T-helper 1 cell treated with Interleukin-12 subunit alpha and Interleukin-12 subunit beta and Interleukin-4 antibody, amounts not matched to agents 30 μg/mL and 1 μg/mL, for 36 hours (primary cell): ENCODE measurements around the gene SELENOW.
"Not testable (repeated sequence)": the region's sequence is repeated elsewhere in the genome, so short reads cannot be mapped to it uniquely, and the experiment has no call there.

Experiments used
- H3K27ac Mint-ChIP-seq: one replicate; pipeline ENCODE4 v1.8.0; 2021; ENCODE audit warnings: mild to moderate bottlenecking, mixed read lengths
- H3K27me3 Mint-ChIP-seq: one replicate; pipeline ENCODE4 v1.8.0; 2021; ENCODE audit warnings: low read depth, mixed read lengths
- H3K36me3 Mint-ChIP-seq: one replicate; pipeline ENCODE4 v1.8.0; 2021; ENCODE audit warnings: low read depth, mixed read lengths
- H3K4me1 Mint-ChIP-seq: one replicate; pipeline ENCODE4 v1.8.0; 2021; ENCODE audit warnings: low read depth, mixed read lengths
- H3K4me3 Mint-ChIP-seq: one replicate; pipeline ENCODE4 v1.8.0; 2021; ENCODE audit warnings: mild to moderate bottlenecking, moderate library complexity, mixed read lengths
- H3K9me3 Mint-ChIP-seq: one replicate; pipeline ENCODE4 v1.8.0; 2021; ENCODE audit warnings: mixed read lengths

SELENOW gene

DNA sequence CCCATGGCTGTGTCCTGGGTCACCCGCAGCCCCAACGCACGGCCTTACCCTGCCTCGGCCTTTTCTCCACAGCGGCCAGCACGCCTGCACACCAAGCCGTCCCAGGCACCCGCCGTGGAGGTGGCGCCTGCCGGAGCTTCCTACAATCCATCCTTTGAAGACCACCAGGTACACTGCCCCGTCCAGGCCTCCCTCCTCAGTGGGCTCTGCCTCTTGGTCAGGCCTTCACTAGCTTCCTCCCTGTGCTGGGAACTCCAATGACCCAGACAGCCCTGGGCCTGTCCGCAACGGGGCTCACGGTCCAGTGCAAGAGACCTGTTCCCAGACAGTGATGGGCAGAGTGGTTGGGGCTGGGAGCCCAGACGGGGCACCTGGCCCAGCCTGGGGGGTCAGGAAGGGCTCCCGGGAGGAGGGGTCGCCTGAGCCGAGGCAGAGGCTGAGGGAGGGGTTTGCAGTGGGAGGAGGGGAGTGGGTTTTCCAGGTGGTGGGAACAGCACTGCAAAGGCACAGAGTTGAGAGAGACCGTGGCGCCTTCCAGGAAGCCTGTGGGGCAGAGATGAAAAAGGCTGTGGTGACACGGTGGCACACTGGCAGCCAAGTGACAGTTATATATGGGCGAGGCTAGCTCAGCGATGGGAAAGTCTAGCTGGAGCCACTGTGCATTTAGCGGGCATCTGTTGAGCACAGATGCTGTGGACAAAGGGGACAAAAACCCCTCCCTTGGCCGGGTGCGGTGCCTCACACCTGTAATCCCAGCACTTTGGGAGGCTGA lies 25.9 kb upstream of the SELENOW start:
- Mint-ChIP-seq H3K36me3 (peaks cover 31% of the 10 kb centered on the region), H3K27ac (no peak overlapping the region), H3K27me3 (no peaks in the 10 kb centered on the region), H3K9me3 (no peaks in the 10 kb centered on the region), H3K4me3 (no peak overlapping the region), H3K4me1 (peaks cover 17% of the 10 kb centered on the region)

- no peak overlapping the region for H3K4me3 Mint-ChIP-seq
- peaks cover 24% of the 10 kb centered on the region for H3K36me3 Mint-ChIP-seq
- no peaks in the 10 kb centered on the region for H3K27me3 Mint-ChIP-seq
- peaks cover 5% of the 10 kb centered on the region for H3K4me1 Mint-ChIP-seq
- H3K27ac Mint-ChIP-seq = no peak overlapping the region
- H3K9me3 Mint-ChIP-seq = no peaks in the 10 kb centered on the region
These were observed 24.1 kb upstream of the SELENOW start for GRCh38 chr19:47754206-47755064.

DNA sequence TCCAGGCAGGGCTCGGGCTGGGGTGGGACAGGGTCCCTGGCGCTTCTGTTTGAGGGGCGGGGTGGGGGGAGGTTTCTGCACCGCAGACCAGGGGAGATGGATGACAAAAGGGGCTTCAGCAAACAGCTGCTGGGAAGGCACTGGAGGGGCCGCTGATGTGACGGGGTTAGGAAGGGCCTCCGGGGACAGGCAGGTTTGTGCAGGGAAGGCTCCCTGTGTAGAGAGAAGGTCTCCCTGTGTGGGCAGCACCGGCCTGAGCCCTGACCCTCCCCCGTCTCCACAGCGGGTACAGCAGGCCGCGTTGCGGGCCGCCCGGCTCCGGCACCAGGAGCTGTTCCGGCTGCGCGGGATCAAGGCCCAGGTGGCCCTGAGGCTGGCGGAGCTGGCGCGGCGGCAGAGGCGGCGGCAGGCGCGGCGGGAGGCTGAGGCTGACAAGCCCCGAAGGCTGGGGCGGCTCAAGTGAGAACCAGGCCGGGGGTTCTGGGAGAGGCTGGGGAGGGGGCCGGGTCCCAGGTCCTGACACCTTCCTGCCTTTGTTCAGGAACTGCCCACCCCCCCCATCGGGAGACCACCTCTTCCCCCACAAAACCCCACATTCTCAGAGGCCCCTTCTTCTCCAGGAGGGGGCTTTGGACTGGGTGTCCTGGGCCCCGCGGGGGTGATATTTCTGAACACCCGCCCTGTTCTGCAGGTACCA lies 23.3 kb upstream of the SELENOW start:
- H3K36me3 Mint-ChIP-seq = peaks cover 26% of the 10 kb centered on the region

DNA sequence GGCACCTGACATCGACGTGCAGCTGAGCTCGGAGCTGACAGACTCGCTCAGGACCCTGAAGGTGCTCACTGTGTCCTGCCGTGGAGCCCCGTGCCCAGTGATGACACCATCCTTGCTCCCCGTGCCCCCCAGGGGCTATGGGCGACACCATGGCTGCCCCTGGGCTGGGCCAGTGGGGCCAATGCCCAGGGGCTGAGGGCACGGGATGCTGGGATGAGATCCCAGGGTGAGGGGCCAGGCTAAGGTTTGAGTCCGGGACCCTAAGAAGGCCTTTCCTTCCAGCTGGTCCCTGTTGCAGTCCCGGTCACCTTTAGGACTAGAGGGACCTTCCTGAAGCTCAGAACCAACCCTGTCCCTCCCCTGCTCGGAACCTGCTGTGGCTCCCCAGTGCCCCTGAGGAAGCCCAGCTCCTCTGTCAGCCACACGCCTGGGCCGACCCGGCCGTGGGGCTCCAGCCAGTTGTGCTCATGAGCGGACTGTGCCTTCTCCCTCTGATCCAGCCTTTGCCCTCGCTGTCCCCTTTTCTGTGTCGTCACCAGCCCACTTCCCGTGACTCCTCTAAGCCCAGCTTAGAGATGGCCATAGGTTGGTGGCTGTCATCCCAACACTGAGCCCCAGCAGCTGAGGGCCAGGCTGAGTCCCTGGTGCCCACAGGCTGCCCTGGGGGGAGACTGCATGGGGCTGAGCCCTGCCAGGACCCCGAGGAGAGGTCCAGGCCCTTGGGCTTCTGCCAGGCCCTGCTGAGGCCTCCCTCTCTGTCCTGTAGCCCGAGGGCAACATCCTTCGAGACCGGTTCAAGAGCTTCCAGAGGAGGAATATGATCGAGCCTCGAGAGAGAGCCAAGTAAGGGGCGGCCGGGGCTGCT lies 22.5 kb upstream of the SELENOW start:
- no peak overlapping the region for H3K27ac Mint-ChIP-seq
- H3K36me3 Mint-ChIP-seq = peaks cover 26% of the 10 kb centered on the region

More for the DNA sequence above, 23.3 kb upstream of the SELENOW start:
- Mint-ChIP-seq H3K4me1 (peaks cover 4% of the 10 kb centered on the region), H3K4me3 (no peak overlapping the region), H3K27me3 (no peaks in the 10 kb centered on the region), H3K9me3 (no peaks in the 10 kb centered on the region), H3K27ac (no peak overlapping the region)

GRCh38 chr19:47756627-47756929 lies 21.9 kb upstream of the SELENOW start:
- H3K36me3 Mint-ChIP-seq = peaks cover 26% of the 10 kb centered on the region
- no peaks in the 10 kb centered on the region for H3K27me3 Mint-ChIP-seq
- no peaks in the 10 kb centered on the region for H3K9me3 Mint-ChIP-seq
- no peak overlapping the region for H3K4me3 Mint-ChIP-seq
- peaks cover 2% of the 10 kb centered on the region for H3K4me1 Mint-ChIP-seq
- no peak overlapping the region for H3K27ac Mint-ChIP-seq

More for the DNA sequence above, 22.5 kb upstream of the SELENOW start:
- no peaks in the 10 kb centered on the region for H3K27me3 Mint-ChIP-seq
- H3K9me3 Mint-ChIP-seq = no peaks in the 10 kb centered on the region
- H3K4me1 Mint-ChIP-seq = peaks cover 2% of the 10 kb centered on the region
- no peak overlapping the region for H3K4me3 Mint-ChIP-seq

DNA sequence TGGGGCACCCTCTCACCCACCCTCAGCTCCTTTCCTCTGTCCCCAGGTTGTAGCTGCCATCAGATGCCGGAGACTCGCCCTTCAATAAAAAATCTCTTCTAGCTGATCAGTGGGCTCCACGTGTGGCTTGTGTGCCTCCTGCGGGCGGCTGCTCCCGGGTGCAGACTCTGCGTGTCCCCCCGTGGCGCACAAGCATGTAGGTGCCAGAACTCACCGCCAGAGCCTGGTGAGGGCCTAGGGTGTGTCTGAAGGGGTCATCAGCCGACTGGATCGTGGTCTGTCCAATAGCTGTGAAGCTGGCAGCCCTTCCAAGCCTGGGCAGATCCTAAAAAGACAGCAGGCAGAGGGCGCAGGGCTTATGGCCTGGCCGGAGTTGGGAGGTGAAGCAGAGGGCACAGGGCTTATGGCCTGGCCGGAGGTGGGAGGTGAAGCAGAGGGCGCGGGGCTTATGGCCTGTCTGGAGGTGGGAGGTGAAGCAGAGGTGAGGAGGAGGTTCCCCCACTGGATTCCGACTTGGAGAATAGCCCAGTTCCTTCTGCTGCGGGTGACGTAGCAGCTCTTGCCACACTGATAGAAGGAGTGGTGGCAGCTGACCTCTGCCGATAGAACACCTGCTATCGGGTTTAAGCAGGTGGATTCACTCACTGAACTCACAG lies 21.4 kb upstream of the SELENOW start:
- Mint-ChIP-seq H3K4me1 (peaks cover 2% of the 10 kb centered on the region), H3K36me3 (peaks cover 26% of the 10 kb centered on the region), H3K27me3 (no peaks in the 10 kb centered on the region), H3K9me3 (no peaks in the 10 kb centered on the region), H3K4me3 (no peak overlapping the region), H3K27ac (no peak overlapping the region)

DNA sequence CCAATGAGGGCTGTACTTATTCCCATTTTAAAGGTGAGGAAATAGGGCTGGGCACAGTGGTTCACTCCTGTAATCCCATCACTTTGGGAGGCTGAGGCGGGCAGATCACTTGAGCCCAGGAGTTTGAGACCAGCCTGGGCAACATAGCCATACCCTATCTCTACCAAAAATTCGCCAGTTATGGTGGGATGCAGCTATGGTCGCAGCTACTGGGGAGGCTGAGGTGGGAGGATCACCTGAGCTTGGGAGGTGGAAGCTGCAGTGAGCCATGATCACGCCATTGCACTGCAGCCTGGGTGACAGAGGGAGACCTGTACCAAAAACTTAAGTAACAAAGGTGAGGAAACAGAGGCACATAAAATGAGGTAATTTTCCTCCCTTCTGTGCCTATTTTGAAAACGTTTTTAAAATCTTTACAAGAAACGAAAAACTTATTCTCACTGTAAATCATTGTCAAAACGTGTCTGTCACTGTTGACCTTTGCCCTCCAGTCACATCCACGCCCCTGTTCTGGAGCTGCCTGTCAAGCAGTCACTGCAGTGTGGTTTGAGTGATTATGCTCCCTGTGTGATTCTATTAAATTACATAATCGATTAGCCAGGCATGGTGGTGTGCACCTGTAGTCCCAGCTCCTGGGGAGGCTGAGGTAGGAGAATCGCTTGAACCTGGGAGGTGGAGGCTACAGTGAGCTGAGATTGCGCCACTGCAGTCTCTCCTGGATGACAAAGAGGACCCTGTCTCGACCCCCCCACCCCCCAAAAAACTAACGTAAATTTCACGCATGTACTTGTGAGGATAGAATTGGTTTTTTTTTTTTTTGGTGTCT lies 20.7 kb upstream of the SELENOW start:
- Mint-ChIP-seq H3K27ac (no peak overlapping the region), H3K36me3 (peaks cover 26% of the 10 kb centered on the region), H3K27me3 (no peaks in the 10 kb centered on the region), H3K9me3 (no peaks in the 10 kb centered on the region), H3K4me3 (no peak overlapping the region), H3K4me1 (no peaks in the 10 kb centered on the region)

GRCh38 chr19:47758443-47758804 lies 20.1 kb upstream of the SELENOW start:
- no peaks in the 10 kb centered on the region for H3K9me3 Mint-ChIP-seq
- H3K4me1 Mint-ChIP-seq = no peaks in the 10 kb centered on the region
- H3K27me3 Mint-ChIP-seq = no peaks in the 10 kb centered on the region
- no peak overlapping the region for H3K4me3 Mint-ChIP-seq
- no peak overlapping the region for H3K27ac Mint-ChIP-seq
- H3K36me3 Mint-ChIP-seq = peaks cover 21% of the 10 kb centered on the region

DNA sequence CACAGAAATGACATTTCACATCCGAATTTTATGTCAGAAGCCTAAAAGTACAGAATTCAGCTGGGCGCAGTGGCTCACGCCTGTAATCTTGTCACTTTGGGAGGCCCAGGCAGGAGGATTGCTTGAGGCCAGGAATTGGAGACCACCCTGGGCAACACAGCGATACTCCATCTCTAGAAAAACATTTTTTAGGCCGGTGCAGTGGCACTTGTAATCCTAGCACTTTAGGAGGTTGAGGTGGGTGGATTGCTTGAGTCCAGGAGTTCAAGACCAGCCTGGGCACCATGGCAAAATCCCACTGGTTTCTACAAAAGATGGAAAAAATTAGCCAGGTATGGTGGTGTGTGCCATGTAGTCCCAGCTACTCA lies 17.9 kb upstream of the SELENOW start:
- H3K4me3 Mint-ChIP-seq = no peak overlapping the region
- H3K36me3 Mint-ChIP-seq = peaks cover 15% of the 10 kb centered on the region
- no peaks in the 10 kb centered on the region for H3K9me3 Mint-ChIP-seq
- no peak overlapping the region for H3K27ac Mint-ChIP-seq
- H3K27me3 Mint-ChIP-seq = no peaks in the 10 kb centered on the region
- H3K4me1 Mint-ChIP-seq = no peaks in the 10 kb centered on the region

DNA sequence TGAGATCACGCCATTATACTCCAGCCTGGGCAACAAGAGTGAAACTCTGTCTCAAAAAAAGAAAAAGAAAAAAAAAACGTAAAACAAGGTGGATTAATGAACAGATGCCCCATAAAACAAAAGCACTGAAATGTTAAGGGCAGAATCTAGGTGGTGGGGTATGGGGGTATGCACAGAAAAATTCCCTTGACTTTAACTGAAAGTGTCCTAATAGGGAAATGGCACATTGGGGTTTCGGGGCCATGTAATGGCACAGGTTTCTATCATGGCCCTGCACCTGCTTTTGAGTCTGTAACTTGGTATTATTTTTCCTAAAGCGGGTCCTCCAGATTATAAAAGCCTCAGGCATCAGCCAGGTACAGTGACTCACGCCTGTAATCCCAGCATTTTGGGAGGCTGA lies 16.9 kb upstream of the SELENOW start:
- Mint-ChIP-seq H3K9me3 (no peaks in the 10 kb centered on the region), H3K4me3 (no peak overlapping the region), H3K4me1 (no peaks in the 10 kb centered on the region), H3K27ac (no peak overlapping the region), H3K36me3 (peaks cover 15% of the 10 kb centered on the region), H3K27me3 (no peaks in the 10 kb centered on the region)

DNA sequence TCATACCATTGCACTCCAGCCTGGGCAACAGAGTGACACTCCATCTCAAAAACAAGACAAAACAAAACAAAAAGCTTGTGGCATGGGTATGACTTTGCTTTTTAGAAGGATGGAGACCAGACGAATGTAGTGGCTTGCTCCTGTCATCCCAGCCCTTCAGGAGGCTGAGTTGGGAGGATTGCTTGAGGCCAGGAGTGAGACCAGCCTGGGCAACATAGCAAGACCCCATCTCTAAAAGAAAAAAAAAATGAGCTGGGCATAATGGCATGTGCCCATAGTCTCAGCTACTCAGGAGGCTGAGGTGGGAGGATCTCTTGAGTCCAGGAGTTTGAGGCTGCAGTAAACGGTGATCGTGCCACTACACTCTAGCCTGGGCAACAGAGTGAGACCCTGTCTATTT lies 16.4 kb upstream of the SELENOW start:
- H3K36me3 Mint-ChIP-seq = peaks cover 12% of the 10 kb centered on the region

GRCh38 chr19:47762615-47763308 lies 15.7 kb upstream of the SELENOW start:
- H3K27me3 Mint-ChIP-seq = no peaks in the 10 kb centered on the region
- no peak overlapping the region for H3K27ac Mint-ChIP-seq
- H3K4me3 Mint-ChIP-seq = no peak overlapping the region
- H3K4me1 Mint-ChIP-seq = no peaks in the 10 kb centered on the region
- peaks cover 9% of the 10 kb centered on the region for H3K36me3 Mint-ChIP-seq
- no peaks in the 10 kb centered on the region for H3K9me3 Mint-ChIP-seq

More for the DNA sequence above, 16.4 kb upstream of the SELENOW start:
- no peak overlapping the region for H3K4me3 Mint-ChIP-seq
- no peak overlapping the region for H3K27ac Mint-ChIP-seq
- no peaks in the 10 kb centered on the region for H3K4me1 Mint-ChIP-seq
- no peaks in the 10 kb centered on the region for H3K9me3 Mint-ChIP-seq
- no peaks in the 10 kb centered on the region for H3K27me3 Mint-ChIP-seq

DNA sequence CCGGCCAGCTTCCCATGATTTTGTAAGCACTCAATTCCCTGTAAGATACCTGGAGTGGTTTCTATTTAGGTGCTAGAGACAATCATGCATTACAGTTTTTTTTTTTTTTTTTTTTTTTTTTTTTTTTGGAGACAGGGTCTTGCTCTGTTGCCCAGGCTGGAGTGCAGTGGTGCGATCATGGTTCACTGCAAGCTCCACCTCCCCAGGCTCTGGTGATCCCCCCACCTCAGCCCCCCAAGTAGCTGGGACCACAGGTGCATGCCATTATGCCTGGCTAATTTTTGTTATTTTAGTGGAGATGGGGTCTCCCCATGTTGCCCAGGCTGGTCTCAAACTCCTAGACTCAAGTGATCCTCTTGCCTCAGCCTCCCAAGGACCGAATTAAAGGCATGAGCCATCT lies 13.8 kb upstream of the SELENOW start:
- H3K9me3 Mint-ChIP-seq, H3K27me3 Mint-ChIP-seq, H3K27ac Mint-ChIP-seq, H3K4me3 Mint-ChIP-seq, H3K36me3 Mint-ChIP-seq, H3K4me1 Mint-ChIP-seq: not testable (repeated sequence)
